Measurements from ENCODE around the gene TNXB.

DNA sequence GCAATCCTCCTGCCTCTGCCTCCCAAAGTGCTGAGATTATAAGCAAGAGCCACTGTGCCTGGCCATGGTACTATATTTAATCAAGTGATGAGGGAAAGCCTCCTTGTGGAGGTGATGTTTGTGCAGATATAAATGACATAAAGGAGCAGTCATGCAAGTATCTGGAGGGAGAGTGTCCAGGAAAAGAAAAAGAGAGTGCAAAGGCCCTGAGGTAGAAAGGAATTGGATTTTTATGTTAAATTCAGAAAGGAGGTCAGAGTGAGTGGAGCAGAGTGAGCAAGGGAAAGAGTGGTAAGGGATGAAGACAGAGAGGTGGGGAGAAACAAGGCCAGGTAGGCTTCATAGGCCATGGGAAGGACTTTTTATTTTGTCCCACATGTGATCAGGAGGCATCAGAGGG lies 28.3 kb upstream of the TNXB start:
- TF ChIP-seq POLR2A (IDR thresholded peaks at IDR 0.05; ENCODE audit: low read depth, low read length) (no peak), ELK1 (IDR thresholded peaks at IDR 0.05; ENCODE audit: borderline replicate concordance, low read depth, low read length) (no peak), SMC3 (IDR thresholded peaks at IDR 0.05; ENCODE audit: low read depth, low read length) (no peak), RCOR1 (IDR thresholded peaks at IDR 0.05; ENCODE audit: insufficient replicate concordance, low read length) (no peak), BHLHE40 (IDR thresholded peaks at IDR 0.05; ENCODE audit: low read depth, low read length) (no peak), RAD21 (IDR thresholded peaks at IDR 0.05; ENCODE audit: low read length) (no peak)
- TF ChIP-seq, protein P1, sequence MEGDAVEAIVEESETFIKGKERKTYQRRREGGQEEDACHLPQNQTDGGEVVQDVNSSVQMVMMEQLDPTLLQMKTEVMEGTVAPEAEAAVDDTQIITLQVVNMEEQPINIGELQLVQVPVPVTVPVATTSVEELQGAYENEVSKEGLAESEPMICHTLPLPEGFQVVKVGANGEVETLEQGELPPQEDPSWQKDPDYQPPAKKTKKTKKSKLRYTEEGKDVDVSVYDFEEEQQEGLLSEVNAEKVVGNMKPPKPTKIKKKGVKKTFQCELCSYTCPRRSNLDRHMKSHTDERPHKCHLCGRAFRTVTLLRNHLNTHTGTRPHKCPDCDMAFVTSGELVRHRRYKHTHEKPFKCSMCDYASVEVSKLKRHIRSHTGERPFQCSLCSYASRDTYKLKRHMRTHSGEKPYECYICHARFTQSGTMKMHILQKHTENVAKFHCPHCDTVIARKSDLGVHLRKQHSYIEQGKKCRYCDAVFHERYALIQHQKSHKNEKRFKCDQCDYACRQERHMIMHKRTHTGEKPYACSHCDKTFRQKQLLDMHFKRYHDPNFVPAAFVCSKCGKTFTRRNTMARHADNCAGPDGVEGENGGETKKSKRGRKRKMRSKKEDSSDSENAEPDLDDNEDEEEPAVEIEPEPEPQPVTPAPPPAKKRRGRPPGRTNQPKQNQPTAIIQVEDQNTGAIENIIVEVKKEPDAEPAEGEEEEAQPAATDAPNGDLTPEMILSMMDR (conservative IDR thresholded peaks at IDR 0.05; ENCODE audit: low read depth, low read length), result no peak
